GM18505 (cell line): ENCODE data around the gene IKBIP.
"Not testable (repeated sequence)": the region's sequence is repeated elsewhere in the genome, so short reads cannot be mapped to it uniquely, and the experiment has no call there.

Experiments
- ATAC-seq: cut with Tn5 transposase; IDR thresholded peaks from one replicate; pipeline ENCODE4 v1.9.1; 2021; ENCODE audit not compliant: unreplicated experiment
- POLR2A ChIP-seq: IDR thresholded peaks from 4 replicates; pipeline ENCODE4 v1.6.1; 2011; ENCODE audit warnings: borderline replicate concordance; ENCODE audit not compliant: insufficient read depth, insufficient read length; ENCODE audit errors: extremely low read depth

Gene IKBIP

DNA sequence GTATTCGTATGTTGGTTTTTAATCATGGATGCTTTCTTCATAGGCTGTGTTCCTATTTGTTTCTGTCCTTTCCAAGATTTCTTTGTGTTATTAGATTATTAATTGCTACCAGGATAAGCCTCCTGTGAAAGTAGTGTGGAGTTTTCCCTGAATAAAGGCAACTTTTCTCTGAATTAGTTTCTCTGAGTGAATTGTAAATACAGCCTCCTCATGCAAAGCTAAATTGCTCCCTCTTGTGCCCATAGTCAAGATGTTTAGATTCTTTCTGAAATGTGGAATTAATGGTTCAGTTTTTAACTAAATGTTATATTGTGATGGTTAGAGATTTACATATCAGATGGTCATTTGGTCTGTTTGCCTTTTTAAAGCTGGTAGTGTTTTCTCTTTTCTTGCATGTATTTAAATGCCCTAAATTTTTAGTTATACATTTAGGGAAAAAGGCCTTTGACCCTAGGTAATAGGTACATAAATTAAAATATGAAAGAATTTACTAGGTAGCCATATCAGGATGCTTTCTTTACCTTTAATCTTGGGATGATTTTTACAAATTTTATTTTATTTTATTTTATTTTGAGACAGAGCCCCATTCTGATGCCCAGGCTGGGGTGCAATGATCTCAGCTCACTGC is 9.4 kb upstream of the IKBIP start:
- TF ChIP-seq POLR2A, result no peak
- ATAC-seq, result no peak

GRCh38 chr12:98651328-98651727 is 6.7 kb upstream of the IKBIP start:
- TF ChIP-seq POLR2A, result no peak
- ATAC-seq, result no peak

- no peak for ATAC-seq
- TF ChIP-seq POLR2A, result no peak
These were observed 1.9 kb upstream of the IKBIP start for GRCh38 chr12:98646294-98647090.

DNA sequence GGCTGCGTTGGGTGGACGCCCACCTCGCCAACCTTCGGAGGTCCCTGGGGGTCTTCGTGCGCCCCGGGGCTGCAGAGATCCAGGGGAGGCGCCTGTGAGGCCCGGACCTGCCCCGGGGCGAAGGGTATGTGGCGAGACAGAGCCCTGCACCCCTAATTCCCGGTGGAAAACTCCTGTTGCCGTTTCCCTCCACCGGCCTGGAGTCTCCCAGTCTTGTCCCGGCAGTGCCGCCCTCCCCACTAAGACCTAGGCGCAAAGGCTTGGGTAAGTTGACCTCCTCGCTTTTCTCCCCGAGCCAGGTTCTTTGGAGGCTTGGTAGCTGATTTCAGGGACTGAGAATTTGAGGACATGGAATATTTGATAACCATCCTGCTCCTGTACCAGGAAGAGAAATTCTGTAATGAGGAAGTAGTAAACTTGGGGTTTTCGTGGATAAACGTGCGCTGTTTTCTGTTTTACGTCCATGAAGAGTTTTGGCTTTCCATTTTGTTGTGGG is 1.0 kb upstream of the IKBIP start:
- peak; percentile 3 for ATAC-seq
- no peak for TF ChIP-seq POLR2A

- TF ChIP-seq POLR2A, result no peak
- peak; percentile 14 for ATAC-seq
These were observed 216 bp downstream of the IKBIP start for GRCh38 chr12:98644433-98644711.

DNA sequence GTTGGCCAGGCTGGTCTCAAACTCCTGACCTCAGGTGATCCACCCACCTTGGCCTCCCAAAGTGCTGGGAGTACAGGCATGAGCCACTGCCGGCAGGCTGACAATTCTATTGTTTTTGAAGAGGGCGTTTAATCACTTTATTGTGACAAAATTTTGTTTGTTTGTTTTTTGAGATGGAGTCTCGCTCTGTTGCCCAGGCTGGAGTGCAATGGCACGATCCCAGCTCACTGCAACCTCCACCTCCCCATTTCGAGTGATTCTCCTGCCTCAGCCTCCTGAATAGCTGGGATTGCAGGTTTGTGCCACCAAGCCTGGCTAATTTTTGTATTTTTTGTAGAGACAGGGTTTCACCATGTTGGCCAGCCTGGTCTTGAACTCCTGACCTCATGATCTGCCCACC is 1.8 kb downstream of the IKBIP start:
- ATAC-seq, result not testable (repeated sequence)

DNA sequence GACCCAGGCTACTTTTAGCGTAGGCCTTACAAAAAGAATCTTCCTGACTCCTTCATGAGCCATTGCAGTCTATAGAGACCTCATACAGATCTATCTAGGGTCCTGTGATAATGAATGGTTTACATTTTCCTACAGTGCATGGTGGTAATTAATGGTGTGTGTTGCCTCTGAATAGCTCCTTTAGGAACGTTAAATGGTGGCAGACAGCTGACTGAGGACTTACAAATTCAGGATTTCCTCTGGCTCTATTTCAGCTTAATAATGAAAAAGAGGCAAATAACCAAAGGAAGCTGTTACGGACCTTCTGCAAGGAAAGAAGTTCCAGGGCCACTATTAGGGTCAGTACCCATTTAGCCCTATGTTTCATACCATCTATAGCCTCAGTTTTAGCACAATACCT is 5.1 kb downstream of the IKBIP start:
- TF ChIP-seq POLR2A, result no peak
- ATAC-seq, result no peak

GRCh38 chr12:98638009-98638408 is 6.6 kb downstream of the IKBIP start:
- no peak for TF ChIP-seq POLR2A
- ATAC-seq, result no peak

DNA sequence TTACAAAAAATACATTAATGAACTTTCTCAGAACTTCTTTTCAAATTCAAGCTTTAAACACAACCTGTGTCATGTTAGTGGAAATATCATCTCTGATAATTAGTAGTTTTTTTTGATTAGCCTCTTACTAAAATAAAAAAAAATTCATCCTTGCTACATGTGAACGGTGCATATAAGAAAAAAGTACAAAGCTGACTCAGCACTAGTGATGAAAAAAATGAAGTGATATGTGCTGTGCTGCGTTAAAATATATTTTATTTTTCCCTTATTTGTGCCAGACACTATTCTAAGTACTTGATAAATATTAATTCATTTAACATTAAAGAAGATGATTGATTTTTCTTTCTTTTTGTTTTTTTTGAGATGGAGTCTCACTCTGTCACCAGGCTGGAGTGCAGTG is 7.5 kb downstream of the IKBIP start:
- no peak for ATAC-seq
- TF ChIP-seq POLR2A, result no peak

- TF ChIP-seq POLR2A, result no peak
- peak; percentile 89 for ATAC-seq
These were observed 8.8 kb downstream of the IKBIP start for GRCh38 chr12:98635657-98636323.

DNA sequence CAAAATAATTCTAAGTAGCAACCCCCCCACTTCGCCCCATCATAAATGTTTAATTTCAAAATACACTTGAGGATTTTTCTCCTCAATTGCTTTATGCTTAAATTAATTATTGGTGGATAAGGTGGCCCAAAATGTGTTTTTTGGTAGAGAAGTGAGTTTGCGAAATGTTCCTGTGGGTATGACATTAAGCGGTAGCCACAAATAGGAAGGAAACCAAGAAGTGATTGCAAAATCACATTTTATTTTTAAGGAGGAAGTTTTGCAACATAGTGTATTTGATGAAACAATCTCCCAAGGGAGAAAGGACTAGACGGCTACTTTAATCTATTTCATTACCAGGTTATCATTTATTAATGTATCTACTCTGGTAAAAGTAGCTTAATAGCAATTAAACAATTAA is 25.6 kb downstream of the IKBIP start:
- no peak for TF ChIP-seq POLR2A
- no peak for ATAC-seq

- ATAC-seq, result peak; percentile 89
- no peak for TF ChIP-seq POLR2A
These were observed 31.8 kb downstream of the IKBIP start for GRCh38 chr12:98612696-98613334.

DNA sequence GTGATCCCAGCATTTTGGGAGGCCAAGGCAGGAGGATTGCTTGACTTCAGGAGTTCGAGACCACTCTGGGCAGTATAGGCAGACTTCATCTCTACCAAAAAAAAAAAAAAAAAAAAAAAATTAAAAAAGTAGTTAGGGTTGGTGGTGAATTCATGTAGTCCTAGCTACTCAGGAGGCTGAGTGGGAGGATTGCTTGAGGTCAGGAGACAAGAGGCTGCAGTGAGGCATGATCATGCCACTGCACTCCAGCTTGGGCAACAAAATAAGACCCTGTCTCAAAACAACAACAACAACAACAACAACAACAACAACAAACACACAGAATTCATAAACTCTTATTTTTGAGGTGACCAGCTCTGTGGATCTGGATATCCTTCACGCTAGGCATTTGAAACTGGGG is 34.0 kb downstream of the IKBIP start:
- no peak for ATAC-seq
- no peak for TF ChIP-seq POLR2A
